Measurements from ENCODE around the gene EVX2.

The EVX2 gene

DNA sequence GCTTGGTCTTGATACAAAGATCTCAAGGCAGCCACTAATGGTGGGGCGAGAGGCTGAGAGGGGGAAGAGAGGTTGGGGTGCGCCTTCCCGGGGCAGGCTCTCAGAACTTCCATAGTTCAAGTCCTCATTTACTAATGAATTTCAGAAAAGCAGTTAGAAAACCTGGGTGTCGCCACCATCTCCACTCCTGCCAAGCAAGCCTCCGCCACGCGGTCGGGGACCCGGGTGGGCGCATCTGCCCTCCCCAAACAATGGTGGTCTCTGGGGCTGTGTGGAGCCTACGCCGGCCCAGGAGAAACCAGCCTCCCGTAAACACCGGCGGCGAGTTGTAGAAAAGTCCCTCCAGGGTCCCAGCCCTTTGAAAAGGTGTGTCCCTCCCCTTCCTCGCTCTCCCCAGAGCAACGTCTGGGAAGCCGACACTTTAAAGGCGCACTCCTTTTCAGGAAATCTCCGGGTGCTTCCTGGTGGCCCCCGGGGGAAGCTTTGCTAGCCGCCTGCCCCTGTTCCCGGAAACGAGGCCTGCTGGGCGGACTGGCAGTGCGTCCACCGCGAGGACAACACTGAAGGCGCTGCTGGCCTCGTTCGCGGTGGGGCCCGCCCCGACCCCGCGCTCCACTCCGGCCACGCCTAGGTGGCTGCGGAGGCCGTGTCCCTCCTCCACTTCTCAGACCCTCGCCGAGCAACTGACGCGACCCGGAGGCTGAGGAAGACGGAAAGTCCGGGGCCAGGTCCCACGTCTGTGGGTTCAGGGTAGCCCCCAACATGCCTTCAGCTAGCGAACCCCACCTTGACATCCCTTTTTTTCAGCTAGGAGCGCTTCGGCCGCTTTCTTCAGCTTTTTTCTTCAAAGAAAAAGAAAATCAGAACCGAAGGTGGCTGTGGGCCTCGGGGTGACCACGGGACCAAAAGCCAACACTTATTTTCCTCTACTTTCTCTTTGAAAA lies 16.8 kb downstream of the EVX2 start:
- no peak for DNase-seq (ENCODE audit: low spot score)

DNA sequence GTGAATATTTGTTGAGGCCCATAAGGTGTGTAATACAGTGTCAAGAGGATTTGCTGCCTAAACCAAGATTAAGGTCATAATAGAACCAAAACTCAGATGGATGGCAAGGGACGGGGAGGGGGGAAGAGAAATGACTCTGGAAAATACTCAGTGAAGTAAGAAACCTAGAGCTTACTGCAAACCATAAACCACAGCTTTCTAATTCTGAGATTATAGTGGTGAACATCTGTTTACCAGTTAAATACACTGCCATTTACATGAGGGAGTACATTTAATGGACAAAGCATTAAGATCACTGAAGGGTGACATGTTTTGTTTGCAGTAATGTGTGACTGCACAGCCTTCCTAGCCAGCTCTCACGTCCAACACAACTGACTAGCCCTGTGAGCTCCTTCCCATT lies 19.8 kb downstream of the EVX2 start:
- no peak for DNase-seq (ENCODE audit: low spot score)

DNA sequence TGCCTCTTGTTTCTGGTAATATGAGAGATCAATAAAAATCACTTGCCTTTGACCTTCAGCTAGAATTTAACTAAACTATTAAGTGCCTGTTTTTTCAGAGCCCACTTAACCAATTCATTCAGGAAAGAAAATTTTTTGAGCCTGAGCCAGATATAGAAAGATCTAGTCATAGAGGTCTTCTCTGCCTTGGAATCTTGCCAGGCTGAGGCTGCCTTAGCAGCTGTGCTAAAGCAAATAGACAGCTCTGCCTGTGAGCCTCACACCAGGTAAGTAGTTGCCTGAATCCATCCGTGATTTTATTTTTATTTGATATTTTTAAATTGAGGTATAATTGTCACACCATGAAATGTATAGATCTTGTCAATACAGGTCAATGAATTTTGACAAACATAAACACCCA lies 27.4 kb downstream of the EVX2 start:
- no peak for DNase-seq (ENCODE audit: low spot score)

DNA sequence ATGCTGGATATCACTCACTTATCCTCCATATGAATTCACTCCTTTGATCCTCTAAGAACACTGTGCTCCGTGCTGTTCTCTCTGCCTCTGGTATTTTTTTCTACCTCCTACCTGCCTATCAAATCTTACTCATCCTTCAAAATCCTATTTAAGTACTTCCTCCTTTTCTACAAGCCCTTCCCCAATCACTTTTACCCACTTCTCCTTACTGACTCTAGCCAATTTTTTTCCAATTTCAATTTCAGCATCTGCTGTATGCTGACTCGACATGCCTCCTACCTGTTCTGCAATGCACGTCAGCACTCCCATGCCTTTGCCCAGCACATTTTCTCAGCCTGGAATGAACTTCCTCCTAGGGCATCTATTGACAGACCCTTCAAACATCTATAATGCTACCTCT lies 44.4 kb downstream of the EVX2 start:
- DNase-seq (ENCODE audit: low spot score), result no peak

DNA sequence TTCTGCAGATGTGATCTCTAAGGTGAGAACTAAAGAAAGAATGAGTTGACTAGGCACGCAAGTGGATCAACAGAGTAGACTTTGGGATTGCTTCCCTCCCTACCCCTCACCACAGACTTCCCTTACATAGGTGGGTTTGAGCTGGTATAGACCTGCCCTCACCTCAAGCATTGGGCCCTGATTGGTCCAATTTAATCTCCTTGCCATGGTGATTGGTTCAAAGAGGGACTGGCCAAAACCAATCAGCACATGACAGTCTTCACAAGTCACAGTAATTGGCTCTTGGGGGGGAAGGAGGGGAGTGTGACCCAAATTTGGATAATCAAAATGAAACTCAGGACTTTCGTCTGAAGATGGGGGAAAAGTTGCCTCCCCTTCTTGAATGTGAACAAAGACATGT lies 45.1 kb downstream of the EVX2 start:
- DNase-seq (ENCODE audit: low spot score), result no peak

DNA sequence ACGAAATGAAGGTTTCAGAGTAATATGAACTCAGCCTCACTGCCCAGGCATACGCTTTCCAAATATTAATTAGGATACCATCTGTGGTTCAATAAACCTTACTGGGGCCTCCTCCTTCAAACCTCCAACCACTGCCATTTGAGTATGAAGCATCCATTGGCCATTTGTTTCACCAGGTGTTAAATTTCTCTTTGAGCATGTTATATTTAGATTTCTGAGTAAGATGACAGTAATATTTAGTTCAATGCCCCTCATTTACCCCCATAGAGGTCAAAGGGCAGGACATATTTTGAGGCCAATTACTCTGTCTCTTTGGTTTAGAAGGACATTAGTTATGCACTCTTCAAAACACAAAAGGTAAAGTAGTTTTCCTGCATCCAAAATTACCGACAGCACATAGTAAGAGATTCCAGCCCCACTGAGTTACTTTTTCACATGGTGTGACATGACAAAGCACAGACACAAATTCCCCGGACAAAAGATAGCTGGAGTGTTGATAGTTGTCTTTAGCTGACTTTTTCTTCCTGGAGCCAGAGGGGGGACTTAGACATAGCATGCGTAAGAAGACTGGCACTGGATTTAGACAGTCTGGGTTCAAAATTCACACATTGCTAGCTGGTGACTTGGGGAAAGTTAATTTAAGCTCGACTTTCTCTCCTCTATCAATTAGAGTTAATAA lies 48.6 kb downstream of the EVX2 start:
- DNase-seq (ENCODE audit: low spot score), result no peak

DNA sequence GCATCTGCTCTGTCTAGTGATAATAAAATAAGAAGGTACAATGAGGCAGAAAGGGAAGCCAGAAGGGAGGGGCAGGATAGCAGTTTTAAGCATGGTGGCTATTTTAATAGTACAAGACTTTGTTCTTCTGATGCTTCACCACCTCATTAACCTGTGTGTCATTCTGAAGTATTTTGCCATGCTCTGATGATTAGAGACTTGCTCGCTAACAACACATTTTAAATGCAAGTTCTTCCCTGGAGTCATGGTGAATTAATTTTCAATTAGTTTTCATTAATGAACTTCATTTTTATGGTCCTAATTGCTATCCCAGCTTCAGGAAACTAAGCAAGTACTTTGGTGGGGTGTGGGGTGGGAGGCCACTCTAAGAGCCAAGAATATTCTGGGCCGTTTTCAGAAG lies 56.0 kb downstream of the EVX2 start:
- no peak for DNase-seq (ENCODE audit: low spot score)
